Smooth muscle cell (in vitro differentiated cells): ENCODE data around the gene SPART. TPM values are rescaled to one million over a fixed set of nuclear protein-coding genes. Genes with fewer than 3 reads are reported as not detected.

ENCODE experiments used
- DNase-seq: peaks from one replicate; lab custom pipeline; 2025; ENCODE audit not compliant: unreplicated experiment; lab: John Stamatoyannopoulos, UW
- H2AFZ ChIP-seq: fragments of 200-600 bp; sonication (generic); 2 replicates; pipeline ENCODE4 v1.6.0; 2016; ENCODE audit warnings: antibody characterized with exemption, low read depth, mild to moderate bottlenecking
- H3F3A ChIP-seq: fragments of 200-600 bp; sonication (generic); 2 replicates; pipeline ENCODE4 v1.6.0; 2017; ENCODE audit warnings: antibody characterized with exemption, low read depth
- H3K27ac ChIP-seq: fragments of 200-600 bp; sonication (generic); 2 replicates; pipeline ENCODE4 v1.5.1; 2016; ENCODE audit warnings: low read depth, mild to moderate bottlenecking
- H3K27me3 ChIP-seq: fragments of 200-600 bp; sonication (generic); 2 replicates; pipeline ENCODE4 v1.6.1; 2016; ENCODE audit warnings: low read depth, mild to moderate bottlenecking
- H3K36me3 ChIP-seq: fragments of 200-600 bp; sonication (generic); 2 replicates; pipeline ENCODE4 v1.5.1; 2016; ENCODE audit warnings: low read depth
- H3K4me1 ChIP-seq: fragments of 200-600 bp; sonication (generic); 2 replicates; pipeline ENCODE4 v1.5.1; 2016; ENCODE audit warnings: low read depth
- H3K4me2 ChIP-seq: fragments of 200-600 bp; sonication (generic); 2 replicates; pipeline ENCODE4 v1.6.0; 2016; ENCODE audit warnings: mild to moderate bottlenecking
- H3K4me3 ChIP-seq: fragments of 200-600 bp; sonication (generic); 2 replicates; pipeline ENCODE4 v1.5.1; 2016; ENCODE audit warnings: mild to moderate bottlenecking
- H3K79me2 ChIP-seq: fragments of 200-600 bp; sonication (generic); 2 replicates; pipeline ENCODE4 v1.6.0; 2016; ENCODE audit warnings: low read depth, mild to moderate bottlenecking
- H3K9ac ChIP-seq: fragments of 200-600 bp; sonication (generic); 2 replicates; pipeline ENCODE4 v1.6.0; 2016; ENCODE audit warnings: low read depth
- H3K9me3 ChIP-seq: fragments of 200-600 bp; sonication (generic); replicated peaks from 2 replicates; pipeline ENCODE4 v1.5.1; 2016; ENCODE audit warnings: low read depth
- H4K20me1 ChIP-seq: fragments of 200-600 bp; sonication (generic); 2 replicates; pipeline ENCODE4 v1.6.0; 2016; ENCODE audit warnings: low read depth
- whole genome bisulfite sequencing: methylation state at CpG from one replicate; pipeline ENCODE4 v1.1.7; 2016; ENCODE audit warnings: low lambda C conversion rate; 5-methylcytosine and 5-hydroxymethylcytosine counted together
- polyA plus RNA-seq: library from polyadenylated mRNA; unstranded; fragments of >200 nt; fragmentation: Nextera tagmentation; extraction: Ambion mirVana; gene quantifications from 2 replicates; pipeline ENCODE4 v1.2.1, GENCODE V29; 2016
- total RNA-seq: library from RNA; depleted of rRNA; stranded (reverse); fragments of >200 nt; gene quantifications from 2 replicates; pipeline ENCODE4 v1.2.3, GENCODE V29; 2014
- TF ChIP-seq, protein P1 (sequence below): fragments of 200-600 bp; sonication (generic); IDR thresholded peaks from 2 replicates; pipeline ENCODE4 v1.5.1; 2017; ENCODE audit warnings: borderline replicate concordance, mild to moderate bottlenecking, antibody characterized with exemption; ENCODE audit not compliant: insufficient read depth, poor library complexity, severe bottlenecking

The SPART gene
- total and polyA plus RNA-seq, 2 experiments from 2014 or later, result 44.0 to 45.1 TPM

DNA sequence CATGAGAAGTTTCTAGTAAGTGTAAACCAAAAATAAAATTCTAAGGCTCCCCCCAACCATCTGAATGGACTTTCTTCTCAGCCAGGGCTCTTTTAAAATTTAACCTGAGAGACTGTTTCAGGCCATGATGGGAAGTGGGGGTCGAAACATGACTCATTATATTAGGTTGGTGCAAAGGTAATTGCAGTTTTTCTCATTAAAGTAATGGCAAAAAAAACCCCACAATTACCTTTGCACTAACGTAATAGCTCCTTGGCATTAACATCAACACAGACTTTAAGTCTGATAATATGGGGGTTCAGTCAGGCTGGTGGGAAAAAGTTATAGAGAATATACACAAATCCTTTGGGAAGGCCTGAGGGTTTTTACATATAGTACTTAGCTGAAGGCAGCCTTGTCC is 9.4 kb upstream of the SPART start:
- Histone ChIP-seq H3K27me3 (no peaks in the 10 kb centered on the region), H4K20me1 (no peaks in the 10 kb centered on the region), H3K36me3 (no peaks in the 10 kb centered on the region), H3K9ac (no peak overlapping the region), H3K9me3 (no peaks in the 10 kb centered on the region), H2AFZ (no peak overlapping the region), H3K4me1 (no peaks in the 10 kb centered on the region), H3K4me3 (no peak overlapping the region), H3K27ac (no peak overlapping the region), H3K79me2 (no peaks in the 10 kb centered on the region), H3F3A (no peaks in the 10 kb centered on the region), H3K4me2 (no peak overlapping the region)
- TF ChIP-seq, protein P1, sequence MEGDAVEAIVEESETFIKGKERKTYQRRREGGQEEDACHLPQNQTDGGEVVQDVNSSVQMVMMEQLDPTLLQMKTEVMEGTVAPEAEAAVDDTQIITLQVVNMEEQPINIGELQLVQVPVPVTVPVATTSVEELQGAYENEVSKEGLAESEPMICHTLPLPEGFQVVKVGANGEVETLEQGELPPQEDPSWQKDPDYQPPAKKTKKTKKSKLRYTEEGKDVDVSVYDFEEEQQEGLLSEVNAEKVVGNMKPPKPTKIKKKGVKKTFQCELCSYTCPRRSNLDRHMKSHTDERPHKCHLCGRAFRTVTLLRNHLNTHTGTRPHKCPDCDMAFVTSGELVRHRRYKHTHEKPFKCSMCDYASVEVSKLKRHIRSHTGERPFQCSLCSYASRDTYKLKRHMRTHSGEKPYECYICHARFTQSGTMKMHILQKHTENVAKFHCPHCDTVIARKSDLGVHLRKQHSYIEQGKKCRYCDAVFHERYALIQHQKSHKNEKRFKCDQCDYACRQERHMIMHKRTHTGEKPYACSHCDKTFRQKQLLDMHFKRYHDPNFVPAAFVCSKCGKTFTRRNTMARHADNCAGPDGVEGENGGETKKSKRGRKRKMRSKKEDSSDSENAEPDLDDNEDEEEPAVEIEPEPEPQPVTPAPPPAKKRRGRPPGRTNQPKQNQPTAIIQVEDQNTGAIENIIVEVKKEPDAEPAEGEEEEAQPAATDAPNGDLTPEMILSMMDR, result no peak
- WGBS, result 96% methylated on average over 2 of the region's 2 CpGs
- DNase-seq, result no peak

DNA sequence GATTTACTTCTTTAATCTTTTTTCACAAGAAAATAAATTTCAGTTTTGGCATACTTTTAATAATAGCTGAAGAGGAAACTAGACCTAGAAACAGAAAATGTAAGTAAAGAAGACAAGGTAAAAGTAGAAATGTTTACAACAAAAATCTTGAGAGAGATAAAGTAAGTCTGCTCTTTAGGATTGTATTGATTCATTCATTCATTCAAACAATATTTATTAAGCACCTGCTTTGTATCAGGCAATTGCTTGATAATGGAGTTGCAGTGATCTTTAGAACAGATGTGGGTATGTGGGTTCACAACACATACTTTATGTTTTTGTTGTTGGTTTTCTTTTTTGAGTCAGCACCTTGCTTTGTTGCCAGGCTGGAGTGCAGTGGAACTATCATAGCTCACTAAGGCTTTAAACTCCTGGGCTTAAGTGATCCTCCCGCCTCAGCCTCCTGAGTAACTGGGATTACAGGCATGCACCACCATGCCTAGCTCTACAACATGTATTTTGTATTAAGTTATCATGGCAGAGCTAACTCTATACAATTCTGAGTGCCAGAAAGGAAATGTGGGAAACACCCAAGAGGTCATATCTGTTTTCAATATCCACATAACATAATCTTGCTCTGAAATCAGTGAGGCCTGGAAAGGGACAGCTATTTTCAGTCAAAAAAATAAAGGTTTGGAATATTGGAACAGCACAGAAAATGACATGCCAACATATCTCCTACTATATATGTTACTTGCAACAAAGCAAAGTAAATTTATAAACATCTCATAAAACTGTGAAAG is 8.8 kb upstream of the SPART start:
- 95% methylated on average over 1 of the region's 1 CpG for WGBS
- no peak overlapping the region for H3K27ac ChIP-seq
- TF ChIP-seq, protein P1, result no peak

DNA sequence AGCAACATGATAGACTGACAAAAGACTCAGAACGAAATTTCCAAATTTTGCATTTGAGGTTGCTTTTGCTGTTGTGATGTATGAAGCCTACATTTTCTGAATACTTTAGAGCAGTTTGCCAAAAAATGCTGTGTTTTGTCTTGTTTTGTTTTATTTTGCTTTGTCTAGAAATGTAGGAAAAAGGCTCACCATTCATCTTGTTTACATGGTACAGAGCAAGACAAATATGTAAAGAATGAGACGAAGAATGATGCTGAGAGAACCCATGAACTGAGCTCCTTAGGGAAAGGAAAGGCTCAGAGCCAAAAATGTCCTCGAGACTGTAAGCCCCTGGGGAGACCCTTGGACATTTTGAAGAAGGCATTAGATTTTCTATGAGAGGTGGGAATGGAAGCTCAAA is 6.8 kb upstream of the SPART start:
- H3K36me3 ChIP-seq, result no peaks in the 10 kb centered on the region
- TF ChIP-seq, protein P1, result no peak
- WGBS, result 85% methylated on average over 3 of the region's 3 CpGs
- no peak overlapping the region for H3K4me2 ChIP-seq
- no peak overlapping the region for H3K27ac ChIP-seq
- no peaks in the 10 kb centered on the region for H3K79me2 ChIP-seq
- H3K4me3 ChIP-seq, result no peak overlapping the region
- no peaks in the 10 kb centered on the region for H4K20me1 ChIP-seq
- H3K9ac ChIP-seq, result no peak overlapping the region
- H3K9me3 ChIP-seq, result no peaks in the 10 kb centered on the region
- no peak for DNase-seq
- H3K4me1 ChIP-seq, result no peaks in the 10 kb centered on the region
- H2AFZ ChIP-seq, result no peak overlapping the region
- no peaks in the 10 kb centered on the region for H3F3A ChIP-seq
- no peaks in the 10 kb centered on the region for H3K27me3 ChIP-seq

More for the DNA sequence above, 8.8 kb upstream of the SPART start:
- H3K4me2 ChIP-seq, result no peak overlapping the region
- H3K4me1 ChIP-seq, result no peaks in the 10 kb centered on the region
- H3K9ac ChIP-seq, result no peak overlapping the region
- H3K79me2 ChIP-seq, result no peaks in the 10 kb centered on the region
- no peak overlapping the region for H3K4me3 ChIP-seq
- no peaks in the 10 kb centered on the region for H3K36me3 ChIP-seq
- H4K20me1 ChIP-seq, result no peaks in the 10 kb centered on the region
- no peak for DNase-seq
- no peaks in the 10 kb centered on the region for H3K9me3 ChIP-seq
- H3K27me3 ChIP-seq, result no peaks in the 10 kb centered on the region
- H3F3A ChIP-seq, result no peaks in the 10 kb centered on the region
- no peak overlapping the region for H2AFZ ChIP-seq

DNA sequence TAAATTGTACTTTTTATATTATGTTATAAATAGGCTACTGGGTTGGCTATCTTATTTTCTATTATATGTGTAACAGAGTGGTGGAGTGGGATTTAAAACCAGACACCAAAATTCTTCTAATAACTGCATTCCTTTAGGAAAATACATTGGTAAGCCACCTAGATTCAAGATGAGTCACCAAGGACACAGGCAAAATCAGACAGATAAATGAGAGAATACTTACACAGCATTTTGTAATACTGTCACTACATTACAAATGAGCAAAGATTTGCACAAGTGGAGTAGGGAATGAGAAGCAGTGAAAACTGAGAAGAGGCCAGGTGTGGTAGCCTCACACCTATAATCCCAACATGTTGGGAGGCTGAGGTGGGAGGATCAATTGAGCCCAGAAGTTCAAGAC is 6.2 kb upstream of the SPART start:
- no peaks in the 10 kb centered on the region for H3K27me3 ChIP-seq
- H3K27ac ChIP-seq, result no peak overlapping the region
- DNase-seq, result no peak
- no peaks in the 10 kb centered on the region for H4K20me1 ChIP-seq
- no peak overlapping the region for H3K4me2 ChIP-seq
- TF ChIP-seq, protein P1, result no peak
- no peak overlapping the region for H3K4me3 ChIP-seq
- H3K9ac ChIP-seq, result no peak overlapping the region
- no peaks in the 10 kb centered on the region for H3F3A ChIP-seq
- H3K36me3 ChIP-seq, result no peaks in the 10 kb centered on the region
- H3K4me1 ChIP-seq, result no peaks in the 10 kb centered on the region
- H3K79me2 ChIP-seq, result no peaks in the 10 kb centered on the region
- no peaks in the 10 kb centered on the region for H3K9me3 ChIP-seq
- no peak overlapping the region for H2AFZ ChIP-seq
